OCI-LY1 (cell line): ENCODE data around the gene IL7R.

Source experiments
- EZH2 ChIP-seq: fragments of 200-600 bp; sonication (generic), shearing (Covaris generic); IDR thresholded peaks from 2 replicates; pipeline ENCODE4 v1.8.0; 2017; ENCODE audit warnings: borderline replicate concordance, mixed run types, mild to moderate bottlenecking, antibody characterized with exemption, low read length, moderate library complexity, mixed read lengths
- TF ChIP-seq, protein P1 (sequence below): fragments of 200-600 bp; sonication (generic), shearing (Covaris generic); IDR thresholded peaks from 2 replicates; pipeline ENCODE4 v1.5.1; 2017; ENCODE audit warnings: mild to moderate bottlenecking, antibody characterized with exemption, low read length, moderate library complexity, mixed read lengths

DNA sequence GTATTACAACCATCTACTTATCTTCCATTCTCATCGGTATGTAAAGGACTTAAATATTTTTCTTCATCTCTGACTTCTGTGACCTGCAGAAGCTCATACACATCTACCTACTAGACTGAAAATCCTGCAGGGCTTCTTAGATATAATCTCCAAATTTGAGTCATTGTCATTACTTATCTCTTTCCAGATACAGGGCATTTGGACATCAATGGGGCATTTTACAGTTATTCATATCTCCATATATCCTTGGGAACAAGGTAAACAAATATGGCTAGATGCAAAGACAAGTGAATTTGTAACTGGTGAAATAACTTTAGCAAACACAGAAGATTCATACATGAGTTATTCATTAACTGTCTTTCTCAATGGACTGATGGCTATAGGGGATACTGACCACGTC lies 37.7 kb upstream of the IL7R start:
- TF ChIP-seq, protein P1, sequence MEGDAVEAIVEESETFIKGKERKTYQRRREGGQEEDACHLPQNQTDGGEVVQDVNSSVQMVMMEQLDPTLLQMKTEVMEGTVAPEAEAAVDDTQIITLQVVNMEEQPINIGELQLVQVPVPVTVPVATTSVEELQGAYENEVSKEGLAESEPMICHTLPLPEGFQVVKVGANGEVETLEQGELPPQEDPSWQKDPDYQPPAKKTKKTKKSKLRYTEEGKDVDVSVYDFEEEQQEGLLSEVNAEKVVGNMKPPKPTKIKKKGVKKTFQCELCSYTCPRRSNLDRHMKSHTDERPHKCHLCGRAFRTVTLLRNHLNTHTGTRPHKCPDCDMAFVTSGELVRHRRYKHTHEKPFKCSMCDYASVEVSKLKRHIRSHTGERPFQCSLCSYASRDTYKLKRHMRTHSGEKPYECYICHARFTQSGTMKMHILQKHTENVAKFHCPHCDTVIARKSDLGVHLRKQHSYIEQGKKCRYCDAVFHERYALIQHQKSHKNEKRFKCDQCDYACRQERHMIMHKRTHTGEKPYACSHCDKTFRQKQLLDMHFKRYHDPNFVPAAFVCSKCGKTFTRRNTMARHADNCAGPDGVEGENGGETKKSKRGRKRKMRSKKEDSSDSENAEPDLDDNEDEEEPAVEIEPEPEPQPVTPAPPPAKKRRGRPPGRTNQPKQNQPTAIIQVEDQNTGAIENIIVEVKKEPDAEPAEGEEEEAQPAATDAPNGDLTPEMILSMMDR = no peak
- TF ChIP-seq EZH2 = no peak
